ENCODE data around the gene RGMA. TPM values are rescaled to one million over a fixed set of nuclear protein-coding genes. Genes with fewer than 3 reads are reported as not detected.

The RGMA gene
- total RNA-seq, 3 donors from 2014 or later: 2.8 to 88.4 (median 10.6) TPM

GRCh38 chr15:93029836-93030429 is 59.1 kb downstream of the RGMA start:
- Histone ChIP-seq H3K9me3 (no peaks in the 10 kb centered on the region), H3K4me3 (no peak overlapping the region), H3K4me1 (ENCODE audit: low read depth) (peaks cover 10% of the 10 kb centered on the region), H3K36me3 (ENCODE audit: low read depth) (no peaks in the 10 kb centered on the region)
- ATAC-seq: peak; percentile 43
- TF ChIP-seq CTCF (IDR thresholded peaks at IDR 0.05): no peak
- intact Hi-C loops (cut with DNase I, micrococcal nuclease): no loop called here
- no peak for DNase-seq

DNA sequence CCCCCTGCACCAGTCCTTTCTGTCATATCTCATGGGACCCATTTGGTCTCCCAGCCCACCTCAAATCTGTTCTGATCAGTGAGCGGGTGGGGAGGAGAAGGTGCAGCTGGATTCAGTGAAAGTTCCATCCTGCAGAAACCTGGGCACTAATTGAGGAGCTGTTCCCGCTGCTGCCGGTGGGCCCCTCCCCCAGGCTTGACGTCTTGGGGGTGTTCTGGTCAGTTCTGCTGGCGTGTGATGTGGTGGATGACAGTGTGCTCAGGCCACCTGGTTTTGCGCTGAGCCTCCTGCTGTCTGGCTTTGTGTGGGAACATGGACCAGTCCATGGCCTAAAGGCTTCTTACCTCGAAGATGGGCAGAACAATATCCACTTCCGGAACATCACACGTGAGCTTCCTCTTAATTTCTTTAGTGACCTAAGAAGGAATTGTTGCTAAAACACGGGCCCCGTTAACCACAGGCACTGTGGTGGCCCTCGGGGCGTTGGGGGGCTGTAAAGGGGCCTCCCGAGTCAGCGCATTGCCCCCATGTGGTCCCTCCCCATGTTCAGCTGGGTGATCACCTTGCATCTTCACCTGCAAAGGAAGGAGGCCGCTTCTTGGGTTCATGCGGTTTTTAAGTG is 59.7 kb downstream of the RGMA start:
- intact Hi-C loops (cut with DNase I, micrococcal nuclease): no loop called here
- H3K9me3 ChIP-seq: no peaks in the 10 kb centered on the region
- ATAC-seq (peak; percentile 5), DNase-seq (no peak)
- TF ChIP-seq CTCF (IDR thresholded peaks at IDR 0.05): no peak
- no peaks in the 10 kb centered on the region for H3K36me3 ChIP-seq (ENCODE audit: low read depth)
- H3K4me1 ChIP-seq (ENCODE audit: low read depth): peaks cover 10% of the 10 kb centered on the region
- H3K4me3 ChIP-seq: no peak overlapping the region

GRCh38 chr15:93028632-93029213 is 60.3 kb downstream of the RGMA start:
- H3K36me3 ChIP-seq (ENCODE audit: low read depth): no peaks in the 10 kb centered on the region
- H3K9me3 ChIP-seq: no peaks in the 10 kb centered on the region
- intact Hi-C loops (cut with DNase I, micrococcal nuclease): no loop called here
- ATAC-seq (peak; percentile 29), DNase-seq (peak in 2 of 3 donors; percentile 54 to 79)
- peaks cover 10% of the 10 kb centered on the region for H3K4me1 ChIP-seq (ENCODE audit: low read depth)
- no peak overlapping the region for H3K4me3 ChIP-seq
- no peak for TF ChIP-seq CTCF (IDR thresholded peaks at IDR 0.05)

- H3K36me3 ChIP-seq (ENCODE audit: low read depth): no peaks in the 10 kb centered on the region
- H3K4me3 ChIP-seq: no peak overlapping the region
- no peak for TF ChIP-seq CTCF (IDR thresholded peaks at IDR 0.05)
- no peaks in the 10 kb centered on the region for H3K9me3 ChIP-seq
- intact Hi-C loops (cut with DNase I, micrococcal nuclease): no loop called here
- peaks cover 10% of the 10 kb centered on the region for H3K4me1 ChIP-seq (ENCODE audit: low read depth)
- DNase-seq (no peak), ATAC-seq (no peak)
These were observed 60.8 kb downstream of the RGMA start for GRCh38 chr15:93028111-93028631.

GRCh38 chr15:93027413-93027812 is 61.6 kb downstream of the RGMA start:
- no peak for ATAC-seq
- no peak for DNase-seq
- intact Hi-C loops (cut with DNase I, micrococcal nuclease): no loop called here
- H3K36me3 ChIP-seq (ENCODE audit: low read depth): peaks cover 4% of the 10 kb centered on the region
- H3K4me3 ChIP-seq: no peak overlapping the region
- H3K4me1 ChIP-seq (ENCODE audit: low read depth): peaks cover 10% of the 10 kb centered on the region
- no peak for TF ChIP-seq CTCF (IDR thresholded peaks at IDR 0.05)
- H3K9me3 ChIP-seq: no peaks in the 10 kb centered on the region
